HG03442 (cell line): Measurements from ENCODE around the gene PRKAG2.
"Not testable (repeated sequence)": the region's sequence is repeated elsewhere in the genome, so short reads cannot be mapped to it uniquely, and the experiment has no call there.

Source experiments
- ATAC-seq: cut with Tn5 transposase; IDR thresholded peaks from one replicate; pipeline ENCODE4 v1.9.1; 2021; ENCODE audit warnings: mild to moderate bottlenecking, moderate library complexity; ENCODE audit not compliant: unreplicated experiment

Gene PRKAG2

GRCh38 chr7:151885202-151885580 is 8.3 kb upstream of the PRKAG2 start:
- ATAC-seq, result peak; percentile 18

DNA sequence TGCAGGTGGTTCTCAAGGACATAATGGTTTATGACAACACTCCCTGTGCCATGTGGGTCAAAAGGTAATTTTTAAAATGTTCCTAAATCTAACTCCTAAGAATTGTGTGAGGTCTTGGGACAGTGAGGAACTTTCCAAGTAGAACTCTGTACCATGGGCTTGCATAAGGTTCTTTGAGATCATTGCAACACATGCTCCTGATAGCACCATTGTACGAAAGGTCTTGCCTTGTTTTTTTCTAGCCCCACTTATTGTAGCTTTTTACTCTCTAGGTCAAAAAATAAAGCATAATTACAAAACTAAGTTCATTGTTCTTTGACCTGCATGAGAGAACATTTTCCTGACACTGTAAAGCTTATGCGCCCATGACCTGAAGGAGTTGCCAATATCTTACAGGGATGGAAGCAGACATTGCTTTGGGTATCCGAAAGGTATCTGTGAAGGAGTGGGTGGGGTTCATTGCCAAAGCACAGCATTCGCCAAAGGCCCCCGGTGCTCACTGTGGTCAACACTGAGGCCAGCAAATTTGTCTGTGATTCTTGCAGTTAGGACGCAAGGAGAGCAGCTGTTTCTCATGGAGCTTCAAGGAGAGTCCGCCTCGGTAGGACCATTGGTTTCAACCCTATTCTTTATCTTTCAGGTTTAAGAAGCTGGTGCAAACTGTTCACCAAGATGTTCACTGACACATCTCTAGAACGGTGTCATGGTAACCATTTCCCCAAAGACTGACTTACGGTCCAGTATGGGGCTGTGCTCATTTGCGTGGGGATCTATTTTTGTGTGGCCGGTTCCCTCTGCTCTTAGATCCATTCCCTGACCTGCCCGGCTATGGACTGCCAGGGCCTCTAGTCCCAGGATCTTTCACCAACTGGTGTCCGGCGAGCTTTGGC is 7.6 kb upstream of the PRKAG2 start:
- peak; percentile 94 for ATAC-seq

- no peak for ATAC-seq
These were observed 6.9 kb upstream of the PRKAG2 start for GRCh38 chr7:151883857-151884256.

DNA sequence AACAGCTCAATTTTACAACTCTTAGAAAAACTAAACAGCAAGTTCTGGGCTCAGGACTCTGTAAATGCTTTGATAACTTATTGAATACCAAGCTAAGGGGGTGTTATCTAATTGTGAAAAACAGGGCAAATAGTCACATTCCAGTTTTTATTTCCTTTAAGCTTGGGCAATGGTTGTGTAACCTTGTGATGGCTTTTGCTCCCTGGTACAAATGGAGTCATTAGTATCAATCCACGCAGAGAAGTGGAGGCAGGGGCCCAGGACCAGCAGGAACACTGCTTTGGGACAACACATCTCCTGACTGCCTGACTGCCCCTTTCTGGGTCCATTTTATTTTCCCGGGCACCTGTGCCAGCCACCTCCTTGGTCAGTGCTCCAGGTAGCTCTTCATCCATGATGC is 5.8 kb upstream of the PRKAG2 start:
- no peak for ATAC-seq

DNA sequence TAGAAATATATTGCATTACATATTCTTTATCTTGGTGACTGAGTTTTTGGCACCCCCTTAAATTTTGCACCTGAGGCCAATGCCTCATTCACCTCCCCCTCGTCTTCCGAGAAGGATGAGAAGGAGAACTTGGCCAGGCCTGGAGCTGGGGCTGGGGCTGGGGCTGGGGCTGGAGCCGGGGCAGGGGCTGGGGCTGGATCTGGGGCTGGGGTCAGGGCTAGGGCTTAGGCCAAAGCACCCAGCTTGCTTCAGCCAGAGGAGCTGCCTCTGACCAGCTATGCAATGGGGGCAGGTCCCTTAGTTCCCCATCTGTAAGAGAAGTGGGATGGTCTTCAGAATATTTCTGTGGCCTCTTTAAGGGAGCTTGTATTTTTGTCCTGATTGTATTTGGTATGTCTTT is 3.8 kb upstream of the PRKAG2 start:
- no peak for ATAC-seq

GRCh38 chr7:151877911-151878835 is 1.3 kb upstream of the PRKAG2 start:
- ATAC-seq, result no peak

- peak; percentile 25 for ATAC-seq
These were observed 695 bp downstream of the PRKAG2 start for GRCh38 chr7:151875942-151876898.

DNA sequence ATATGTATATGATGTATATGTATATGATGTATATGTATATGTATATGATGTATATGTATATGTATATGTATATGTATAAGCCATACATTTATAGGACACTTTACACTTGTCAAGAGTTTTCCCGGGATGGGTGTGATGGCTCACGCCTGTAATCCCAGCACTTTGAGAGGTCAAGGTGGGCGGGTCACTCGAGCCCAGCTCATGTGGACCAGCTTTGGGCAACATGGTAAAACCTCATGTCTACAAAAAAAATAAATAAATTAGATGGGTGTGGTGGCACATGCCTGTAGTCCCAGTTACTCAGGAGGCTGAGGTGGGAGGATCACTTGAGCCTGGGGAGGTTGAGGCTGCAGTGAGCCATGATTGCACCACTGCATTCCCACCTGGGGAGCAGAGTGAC is 2.4 kb downstream of the PRKAG2 start:
- not testable (repeated sequence) for ATAC-seq

DNA sequence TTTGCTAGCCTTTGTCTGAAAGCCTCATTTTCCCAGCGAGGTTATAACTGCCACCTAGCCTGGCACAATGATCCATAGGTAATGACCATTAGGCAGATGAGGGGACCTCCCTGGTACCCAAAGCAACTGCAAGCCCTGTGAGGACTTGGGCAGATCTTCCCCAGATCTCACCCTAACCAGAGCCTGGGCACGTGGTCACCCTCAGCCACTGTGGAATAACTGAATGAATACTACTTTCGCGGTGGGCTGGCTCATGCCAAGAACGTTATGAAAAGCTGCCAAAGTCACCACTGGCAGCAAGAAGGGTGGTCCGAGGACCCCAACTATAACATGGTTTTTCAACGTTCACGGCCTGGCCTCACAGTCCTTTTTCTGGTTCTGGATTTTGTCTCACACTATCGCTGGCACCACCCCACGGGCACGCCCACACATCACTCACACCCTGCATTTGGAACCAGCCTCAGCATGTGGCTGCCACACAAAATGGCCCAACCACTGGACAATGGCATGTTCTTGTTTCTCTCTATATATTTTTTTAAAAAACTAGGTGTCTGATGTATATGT is 3.4 kb downstream of the PRKAG2 start:
- no peak for ATAC-seq

DNA sequence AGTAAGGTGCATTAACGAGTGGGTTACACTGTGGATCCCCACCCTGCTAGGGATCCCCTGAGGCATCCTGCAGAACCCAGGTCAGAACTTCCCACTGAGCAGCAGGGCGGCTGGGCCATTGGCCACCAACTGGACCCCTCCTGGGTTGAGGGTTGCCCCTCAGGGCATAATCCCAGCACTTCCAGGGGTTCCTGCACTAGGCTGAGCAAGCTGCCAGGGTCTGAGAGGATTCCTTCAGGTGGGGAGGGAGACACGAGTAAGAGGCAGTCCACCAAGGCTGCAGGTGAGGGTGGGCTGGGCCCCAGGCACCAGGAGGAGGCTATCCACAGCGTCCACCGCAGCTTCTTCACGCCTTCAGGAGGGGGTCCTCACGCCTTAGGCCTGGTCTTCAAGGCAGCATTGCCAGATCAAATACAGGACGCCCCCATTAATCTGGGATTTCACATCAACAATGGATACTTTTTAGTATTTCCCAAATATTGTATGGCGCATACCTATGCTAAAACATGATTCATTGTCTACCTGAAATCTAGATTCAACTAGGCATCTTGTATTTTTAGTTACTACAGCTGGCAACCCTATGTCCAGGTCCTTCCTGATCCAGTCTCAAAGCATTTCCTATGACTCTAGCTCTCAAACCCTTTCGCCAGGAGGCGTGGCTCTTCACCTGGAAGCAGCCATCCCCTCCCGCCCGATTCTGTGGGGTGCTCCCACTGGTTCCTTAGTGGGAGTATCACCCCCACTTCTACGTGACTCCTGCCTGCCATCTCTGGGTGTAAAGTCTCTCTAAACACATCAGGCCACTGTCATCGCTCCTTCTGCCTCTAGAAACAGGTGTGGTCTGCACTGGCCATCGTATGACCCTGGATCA is 4.1 kb downstream of the PRKAG2 start:
- no peak for ATAC-seq

GRCh38 chr7:151871904-151872303 is 5.0 kb downstream of the PRKAG2 start:
- no peak for ATAC-seq

DNA sequence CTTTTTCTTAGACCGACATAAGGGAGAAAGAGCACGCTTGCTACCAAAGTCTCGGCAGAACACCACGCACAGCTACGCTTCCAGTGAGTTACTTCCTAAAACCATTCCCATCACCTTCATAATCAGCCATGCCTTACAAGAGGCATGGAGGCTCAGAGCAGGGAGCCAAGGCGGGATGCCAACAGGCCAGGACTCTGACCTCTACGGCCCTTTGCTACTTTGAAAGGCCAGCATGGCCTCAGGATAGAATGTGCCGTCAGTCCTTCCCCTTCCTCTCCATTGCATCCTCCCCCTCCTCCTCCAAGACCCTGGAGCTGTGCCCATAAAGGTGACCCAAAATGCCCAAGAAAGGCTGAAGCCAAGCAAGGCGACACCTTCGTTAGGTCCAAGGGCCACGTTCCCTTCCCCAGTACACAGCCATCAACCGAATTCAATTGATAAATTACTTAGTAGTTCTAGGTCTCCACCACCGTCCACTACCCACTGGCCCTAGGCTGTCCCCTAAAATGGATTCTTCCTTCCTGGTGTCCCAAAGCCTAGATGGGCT is 5.7 kb downstream of the PRKAG2 start:
- no peak for ATAC-seq

GRCh38 chr7:151869968-151870918 is 6.7 kb downstream of the PRKAG2 start:
- ATAC-seq, result no peak

- ATAC-seq, result no peak
These were observed 7.5 kb downstream of the PRKAG2 start for GRCh38 chr7:151869455-151869854.

- no peak for ATAC-seq
These were observed 7.8 kb downstream of the PRKAG2 start for GRCh38 chr7:151869109-151869428.

DNA sequence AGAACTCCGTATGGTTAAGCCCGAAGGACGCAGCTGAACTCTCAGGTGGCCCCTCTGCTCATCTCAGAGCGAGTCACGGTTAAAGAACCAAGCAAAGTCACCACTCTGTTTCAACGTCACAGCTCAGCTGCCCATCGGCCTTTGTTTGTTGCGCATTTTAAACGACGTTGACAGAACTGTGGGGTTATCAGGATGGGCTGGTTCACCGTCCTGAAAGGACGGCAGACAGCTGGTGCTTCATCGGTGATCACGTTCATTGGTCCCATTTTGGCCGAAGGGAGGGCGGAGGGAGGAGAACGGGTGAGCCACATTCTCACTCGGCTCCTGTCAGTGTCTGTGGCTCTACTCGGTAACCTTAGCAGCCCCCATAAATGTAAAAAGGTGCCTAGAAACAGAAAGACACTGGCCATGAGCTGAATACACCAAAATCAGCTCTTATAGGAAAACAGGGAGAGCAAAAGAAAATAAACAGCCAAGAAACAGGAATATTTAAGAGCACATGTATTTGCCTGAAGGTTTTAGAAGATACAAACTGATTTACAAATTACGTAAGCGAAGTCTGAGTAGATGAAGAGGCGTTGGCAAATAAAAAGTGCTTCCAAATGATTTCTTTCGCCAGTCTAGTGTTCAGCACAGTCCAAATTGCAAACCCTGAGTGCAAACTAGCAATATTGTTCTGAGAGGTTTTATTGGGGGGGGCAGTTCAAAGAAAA is 8.4 kb downstream of the PRKAG2 start:
- ATAC-seq, result no peak

DNA sequence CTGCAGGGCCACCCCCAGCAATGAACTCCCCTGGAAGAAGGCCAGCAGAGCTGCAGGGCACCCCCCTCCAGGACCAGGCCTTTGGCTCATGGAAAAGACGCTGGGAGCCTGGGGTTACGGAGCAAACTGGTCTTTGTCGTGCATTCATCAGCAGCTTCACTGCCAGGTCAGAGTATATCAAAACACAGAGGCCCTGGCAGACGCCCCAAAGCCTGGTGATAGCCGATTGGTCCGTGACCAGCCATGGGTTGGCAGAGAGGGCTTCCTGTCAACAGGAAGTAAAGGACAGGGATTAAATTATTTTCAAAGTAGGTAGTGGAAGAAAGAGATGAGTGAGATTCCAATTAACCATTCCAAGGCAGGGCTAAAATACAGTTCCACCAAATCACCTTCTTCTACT is 9.0 kb downstream of the PRKAG2 start:
- no peak for ATAC-seq
